ENCODE measurements around the gene PRDM10.

Gene PRDM10

GRCh38 chr11:130006929-130007328, 4.3 kb upstream of the PRDM10 start:
- no peak for DNase-seq (ENCODE audit: low spot score)

- DNase-seq (ENCODE audit: low spot score): no peak
Observed at GRCh38 chr11:130003717-130004001, 1.0 kb upstream of the PRDM10 start.

GRCh38 chr11:130002846-130003716, 446 bp upstream of the PRDM10 start:
- peak; percentile 95 for DNase-seq (ENCODE audit: low spot score)

GRCh38 chr11:130001461-130002351, 929 bp downstream of the PRDM10 start:
- no peak for DNase-seq (ENCODE audit: low spot score)

GRCh38 chr11:130000552-130001176, 2.0 kb downstream of the PRDM10 start:
- no peak for DNase-seq (ENCODE audit: low spot score)

DNA sequence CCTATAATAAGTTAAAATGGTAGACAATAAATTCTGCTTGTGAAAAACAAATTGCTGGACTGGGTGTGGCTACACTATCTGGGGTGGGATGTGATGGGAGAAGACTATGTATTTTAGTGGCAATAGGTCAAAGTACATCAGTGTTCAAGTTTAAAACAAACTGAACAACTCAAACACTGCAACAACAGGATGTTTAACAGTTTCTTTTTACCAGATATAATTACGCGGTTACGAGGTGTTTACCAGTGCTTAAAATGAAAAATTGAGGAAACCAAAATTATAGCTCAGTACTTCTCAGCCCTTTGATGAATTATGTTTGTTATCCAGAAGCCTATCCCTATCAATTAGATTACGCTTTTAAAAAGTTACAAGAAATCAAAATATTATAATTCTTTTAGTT, 3.2 kb downstream of the PRDM10 start:
- no peak for DNase-seq (ENCODE audit: low spot score)

DNA sequence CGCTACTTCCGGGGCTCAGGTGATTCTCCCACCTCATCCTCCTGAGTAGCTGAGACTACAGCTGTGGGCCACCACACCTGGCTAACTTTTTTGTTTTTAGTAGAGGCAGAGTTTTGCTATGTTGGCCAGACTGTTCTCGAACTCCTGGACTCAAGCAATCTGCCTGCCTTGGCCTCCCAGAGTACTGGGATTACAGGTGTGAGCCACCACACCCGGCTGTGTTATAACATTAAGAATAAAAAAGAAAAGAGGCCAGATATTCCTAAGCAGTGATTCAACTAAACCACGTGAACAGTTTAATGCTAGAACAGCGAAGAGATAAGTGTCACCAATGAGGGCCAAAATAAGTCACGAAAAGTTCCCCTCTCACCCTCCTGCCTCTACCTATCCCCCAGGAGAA, 3.7 kb downstream of the PRDM10 start:
- no peak for DNase-seq (ENCODE audit: low spot score)

- DNase-seq (ENCODE audit: low spot score): no peak
Observed at GRCh38 chr11:129998107-129998506, 4.5 kb downstream of the PRDM10 start.

DNA sequence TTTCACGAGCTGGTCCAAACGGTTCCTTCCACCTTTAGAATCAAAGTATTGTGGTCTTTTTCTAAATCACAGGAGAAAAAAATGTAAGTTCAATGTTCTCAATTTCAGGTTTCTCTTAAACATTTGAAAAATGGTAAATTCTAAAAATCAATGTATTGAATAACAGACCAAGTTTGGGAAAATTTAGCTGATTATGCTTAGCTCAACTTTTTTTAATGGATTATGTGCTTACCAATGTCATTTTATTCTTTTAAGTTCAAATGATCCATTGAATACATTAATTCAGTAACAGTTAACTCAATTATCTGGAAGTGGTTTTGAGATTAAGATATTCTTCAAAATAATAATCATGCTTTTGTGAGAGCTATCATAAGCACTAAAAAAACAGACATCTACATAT, 5.1 kb downstream of the PRDM10 start:
- DNase-seq (ENCODE audit: low spot score): no peak

DNA sequence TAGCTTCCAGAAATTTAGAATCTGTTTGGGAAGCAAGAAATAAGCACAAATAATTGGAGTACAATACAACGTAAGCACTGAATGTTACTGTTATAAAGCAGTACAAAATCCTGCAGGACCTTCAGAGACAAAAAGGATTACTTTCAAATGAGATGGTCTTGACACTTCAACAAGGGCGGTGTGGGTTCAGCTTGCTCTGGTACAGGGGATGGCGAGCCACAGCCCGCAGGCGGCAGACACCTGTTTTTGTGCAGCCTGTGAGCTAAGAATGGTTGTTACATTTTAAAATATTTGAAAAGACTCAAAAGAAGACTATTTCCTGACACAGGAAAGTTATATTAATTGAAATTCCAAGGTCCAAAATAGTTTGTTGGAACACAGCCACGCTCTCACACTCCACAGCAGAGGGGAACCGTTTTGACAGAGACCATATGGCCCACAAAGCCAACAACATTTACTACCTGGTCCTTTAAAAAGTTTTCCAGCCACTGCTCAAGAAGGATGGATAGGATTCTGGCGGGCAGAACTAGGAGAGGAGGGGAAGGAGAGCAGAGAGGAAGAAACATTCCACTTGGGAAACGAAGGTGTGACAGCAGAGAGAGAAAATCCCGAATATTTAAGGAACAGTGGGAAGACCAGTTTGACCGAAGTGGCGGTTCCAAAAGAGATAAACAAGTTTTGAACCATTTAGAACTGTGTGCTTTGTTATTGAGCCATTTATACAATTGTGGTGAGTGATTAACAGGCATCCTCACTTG, 6.3 kb downstream of the PRDM10 start:
- no peak for DNase-seq (ENCODE audit: low spot score)

- DNase-seq (ENCODE audit: low spot score): no peak
Observed at GRCh38 chr11:129995163-129995562, 7.5 kb downstream of the PRDM10 start.

DNA sequence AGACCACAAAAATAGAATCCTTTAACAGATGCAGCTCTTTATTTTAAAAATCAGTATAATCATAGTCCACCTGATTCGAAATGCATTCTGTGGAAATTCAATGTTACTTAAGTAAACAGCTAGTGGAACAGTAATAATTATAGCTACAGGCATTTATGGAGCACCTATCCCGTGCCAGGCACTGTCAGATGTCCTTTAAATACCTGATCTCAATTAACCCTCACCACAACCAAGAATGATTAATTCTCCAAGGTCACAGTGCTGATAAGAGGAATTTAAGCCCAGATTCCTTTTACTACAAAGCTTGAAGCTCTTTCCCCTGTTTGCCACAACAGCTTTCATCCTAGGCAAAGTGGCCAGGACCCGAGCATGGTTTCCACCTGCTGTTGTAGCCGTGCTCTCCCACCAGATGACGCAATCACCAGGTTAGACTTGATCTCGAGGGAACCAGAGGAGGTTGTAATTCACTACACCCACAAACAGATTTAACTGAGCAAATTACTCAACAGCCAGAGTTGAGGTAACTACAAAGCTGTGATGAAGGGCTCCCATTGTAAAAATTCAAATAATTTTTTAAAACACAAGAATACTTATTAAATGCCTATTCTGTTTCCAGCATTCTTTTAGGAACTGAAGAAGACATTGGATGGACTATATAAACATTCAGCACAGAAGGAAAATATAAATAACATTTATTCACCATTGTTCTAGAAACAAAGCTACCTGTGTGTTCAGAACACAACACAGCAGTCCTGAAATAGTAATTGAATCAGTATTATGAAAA, 10.3 kb downstream of the PRDM10 start:
- DNase-seq (ENCODE audit: low spot score): no peak

- DNase-seq (ENCODE audit: low spot score): no peak
Observed at GRCh38 chr11:129989149-129989813, 13.4 kb downstream of the PRDM10 start.

DNA sequence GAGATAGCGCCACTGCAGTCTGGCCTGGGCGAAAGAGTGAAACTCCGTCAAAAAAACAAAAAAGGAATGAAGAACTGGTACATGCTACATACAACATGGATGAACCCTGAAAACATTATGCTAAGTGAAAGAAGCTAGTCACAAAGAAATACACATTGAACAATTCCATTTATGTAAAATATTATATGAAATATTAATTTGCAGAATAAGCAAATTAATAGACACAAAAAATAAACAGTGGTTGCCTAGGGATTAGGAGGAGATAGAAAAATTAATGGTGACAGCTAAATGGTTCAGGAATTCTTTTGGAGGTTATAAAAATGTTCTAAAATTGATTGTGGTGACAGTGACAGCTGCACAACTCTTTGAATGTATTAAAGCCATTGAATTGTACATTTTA, 14.7 kb downstream of the PRDM10 start:
- DNase-seq (ENCODE audit: low spot score): no peak

DNA sequence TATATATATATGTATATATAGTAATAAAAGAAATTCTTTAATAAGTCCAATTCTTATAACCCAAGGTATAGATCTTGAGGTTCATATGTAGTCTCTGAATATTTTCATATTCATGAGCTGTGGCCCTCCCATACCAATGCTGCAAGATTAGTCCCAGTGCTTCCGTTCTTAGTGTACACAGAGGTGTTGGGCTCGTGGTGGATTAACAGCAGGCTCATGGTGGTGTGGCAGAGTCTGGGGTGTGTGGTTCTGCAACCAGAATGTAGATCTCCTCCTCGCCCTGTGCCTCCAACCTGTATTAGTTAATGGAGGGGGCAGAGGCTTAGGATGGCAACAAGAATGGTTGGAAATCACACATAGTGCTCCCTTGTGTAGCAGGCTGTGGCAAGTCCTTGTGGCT, 16.8 kb downstream of the PRDM10 start:
- no peak for DNase-seq (ENCODE audit: low spot score)

DNA sequence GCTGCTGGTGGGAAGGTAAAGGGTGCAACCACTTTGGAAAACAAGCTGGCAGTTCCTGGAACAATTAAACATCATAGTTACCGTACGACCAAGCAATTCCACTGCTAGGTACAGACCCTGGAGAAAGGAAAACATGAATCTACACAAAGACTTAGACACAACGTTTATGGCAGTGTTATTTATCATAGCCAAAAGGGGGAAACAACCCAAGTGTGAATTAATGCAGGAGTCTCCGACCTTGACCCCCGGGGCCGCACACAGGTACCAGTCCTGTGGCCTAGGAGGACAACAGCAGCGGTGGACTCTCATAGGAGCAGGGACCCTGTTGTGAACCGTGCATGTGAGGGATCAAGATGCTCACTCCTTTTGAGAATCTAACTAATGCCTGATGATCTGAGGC, 22.5 kb downstream of the PRDM10 start:
- DNase-seq (ENCODE audit: low spot score): no peak

DNA sequence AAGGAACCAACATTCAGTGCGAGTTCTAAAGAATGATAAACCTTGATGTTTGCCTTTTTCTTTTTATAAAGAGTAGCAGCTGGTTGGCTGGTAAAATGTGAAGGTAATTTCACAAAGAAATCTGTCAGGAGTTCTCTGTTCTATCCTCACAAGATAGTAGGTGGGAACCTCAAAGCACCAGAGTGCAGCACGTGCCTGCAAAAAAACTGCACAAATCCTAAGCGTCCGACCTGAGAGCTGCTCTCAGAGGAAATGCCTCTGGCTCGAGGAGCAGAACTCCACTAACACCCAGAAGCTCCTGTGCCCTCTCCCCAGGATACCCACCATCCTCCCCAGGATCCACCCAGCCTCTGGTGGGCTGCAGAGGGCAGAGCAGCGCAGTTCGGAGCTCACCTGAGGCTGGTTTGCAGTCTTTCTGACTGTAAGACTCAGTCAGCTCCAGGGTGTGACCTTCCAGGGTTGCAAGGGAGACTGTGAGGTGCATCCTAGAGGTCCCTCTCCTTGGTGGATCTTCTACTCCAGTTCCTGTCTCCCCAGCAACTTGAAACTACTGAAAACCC, 23.5 kb downstream of the PRDM10 start:
- no peak for DNase-seq (ENCODE audit: low spot score)

GRCh38 chr11:129978447-129978846, 24.2 kb downstream of the PRDM10 start:
- DNase-seq (ENCODE audit: low spot score): no peak

DNA sequence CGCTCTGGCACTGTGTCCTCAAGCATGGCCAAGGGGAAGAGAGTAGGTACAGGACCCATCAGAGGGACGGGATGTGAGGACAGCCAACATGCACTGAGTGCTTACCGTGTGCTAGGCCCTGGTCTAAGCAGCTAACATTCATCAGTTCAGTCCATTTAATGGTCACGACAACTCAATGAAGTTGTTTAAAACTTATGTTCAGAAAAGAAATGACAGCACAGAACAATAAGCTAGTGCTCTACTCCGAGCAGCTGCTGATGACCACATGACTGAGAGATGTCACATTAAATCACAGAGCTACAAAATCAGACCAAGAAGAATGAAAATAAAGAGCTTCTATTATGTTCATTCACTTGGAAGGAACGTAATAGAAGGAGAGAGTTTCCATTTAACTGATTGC, 26.3 kb downstream of the PRDM10 start:
- peak; percentile 16 for DNase-seq (ENCODE audit: low spot score)

- no peak for DNase-seq (ENCODE audit: low spot score)
Observed at GRCh38 chr11:129975543-129975942, 27.1 kb downstream of the PRDM10 start.
